Daoy (cell line): ENCODE results near the gene HOXB2. TPM values are rescaled to one million over a fixed set of nuclear protein-coding genes. Genes with fewer than 3 reads are reported as not detected.

ENCODE experiments used
- DNase-seq: peaks from one replicate; pipeline ENCODE4 v3.0.0-alpha.2; 2015; ENCODE audit warnings: low read depth
- total RNA-seq: library from RNA; depleted of rRNA; stranded (reverse); fragments of >200 nt; shearing (Covaris generic); gene quantifications from 2 replicates; pipeline ENCODE4 v1.2.3, GENCODE V29; 2014

HOXB2 gene
- total RNA-seq, 1 experiment from 2014 or later: 15.9 TPM

DNA sequence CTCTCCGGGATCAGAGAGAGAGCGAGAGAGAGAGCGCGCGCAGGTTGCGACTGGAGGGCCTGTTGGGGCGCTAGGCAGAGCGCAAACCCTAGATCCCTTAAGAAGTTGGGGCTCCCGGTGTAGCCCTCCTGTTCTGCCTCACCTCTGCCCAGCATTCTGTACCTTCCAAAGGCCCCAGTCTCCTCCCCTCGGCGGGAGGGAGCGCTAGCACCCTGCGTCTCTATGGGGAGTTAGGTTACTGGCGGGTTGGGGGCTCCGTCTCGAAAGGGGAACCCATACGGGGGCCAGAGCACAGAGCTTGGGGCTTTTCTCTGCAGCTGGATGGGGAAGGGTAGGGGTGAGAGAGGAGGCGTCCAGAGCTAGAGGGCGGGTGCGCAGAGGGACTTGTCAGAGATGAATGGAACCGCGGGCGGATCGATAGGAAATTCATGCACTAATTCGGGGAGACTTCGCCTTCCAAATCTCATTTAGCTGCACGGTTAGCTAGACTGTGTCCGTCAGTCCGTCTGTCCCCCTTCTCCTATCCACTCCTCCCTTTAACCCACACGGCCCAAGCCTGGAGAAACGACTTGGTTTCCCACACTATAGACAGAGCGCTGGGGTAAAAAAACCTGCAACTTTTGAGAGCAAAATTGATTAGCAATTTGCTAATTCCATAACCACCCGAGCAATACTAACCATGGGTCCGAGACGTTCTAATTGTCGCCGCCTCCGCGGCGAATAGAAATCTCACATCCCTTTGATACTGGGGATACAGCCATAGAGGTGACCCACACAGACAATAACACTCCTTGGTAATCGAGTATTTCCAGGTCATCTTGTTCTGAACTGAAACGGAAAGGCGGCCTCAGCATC lies 33.9 kb upstream of the HOXB2 start:
- DNase-seq: no peak

DNA sequence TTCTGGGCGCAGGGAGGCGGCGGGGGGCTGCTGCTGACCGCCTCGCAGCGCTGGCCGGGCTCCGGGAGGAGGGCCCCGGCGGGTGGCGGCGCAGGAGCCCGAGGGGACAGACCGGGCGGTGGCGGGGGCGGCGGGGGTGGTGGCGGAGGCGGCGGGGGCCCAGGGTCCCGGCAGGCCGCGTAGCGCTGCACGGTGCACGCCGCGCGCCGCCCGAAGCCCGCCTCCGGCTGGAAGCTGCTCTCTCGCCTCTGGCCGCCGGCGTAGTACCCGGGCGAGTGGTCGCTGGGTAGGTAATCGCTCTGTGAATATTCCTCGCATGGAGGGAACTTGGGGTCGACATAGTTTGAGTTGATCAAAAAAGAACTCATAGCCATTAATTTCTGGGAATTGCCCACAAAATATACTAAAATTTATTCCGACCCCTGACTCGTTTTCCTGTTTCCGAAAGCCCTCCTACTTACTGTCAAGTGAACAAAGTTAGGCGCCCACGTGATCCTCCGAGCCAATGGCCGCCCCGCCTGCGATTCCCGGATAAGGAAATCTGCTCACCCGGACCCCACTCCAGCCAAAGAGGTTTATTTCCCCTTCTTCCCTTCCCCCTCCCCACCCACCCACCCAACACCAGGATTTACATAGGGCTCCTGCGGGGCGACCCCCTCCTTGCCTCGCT lies 33.2 kb upstream of the HOXB2 start, which contains the start of gene HOXB4:
TSS of gene HOXB4 (minus strand) at position 405 of the 670 bp plus-strand sequence. CDS start at position 374, 31 bp downstream.
- DNase-seq: peak; percentile 75

DNA sequence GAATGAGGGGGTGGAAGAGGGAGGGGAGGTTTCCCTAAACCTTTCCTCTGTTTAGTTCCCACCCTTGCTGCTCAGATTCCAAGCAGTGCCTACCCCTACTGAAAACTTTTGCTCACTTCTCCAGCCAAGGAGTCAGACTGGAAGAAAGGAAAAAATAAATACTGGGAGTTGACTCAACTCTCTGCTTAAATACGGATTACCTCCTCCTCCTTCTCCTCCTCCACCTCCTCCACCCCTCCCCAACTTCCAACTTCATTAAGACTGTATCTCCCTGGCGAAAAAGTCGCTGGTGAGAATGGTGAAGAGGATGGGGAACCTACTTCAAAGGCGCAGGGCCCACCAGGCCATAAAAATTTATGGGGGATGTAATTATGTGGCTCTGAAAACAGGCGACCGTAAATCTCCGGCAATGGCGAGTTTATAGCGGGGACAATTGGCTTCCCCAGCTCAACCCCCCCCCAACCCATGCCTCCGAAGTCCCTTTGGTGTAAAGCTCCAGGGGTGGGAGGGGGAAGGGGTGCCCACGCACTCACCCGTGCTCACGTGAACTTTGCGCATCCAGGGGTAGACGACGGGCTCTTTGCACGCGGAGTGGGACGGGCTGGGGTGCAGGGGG lies 32.5 kb upstream of the HOXB2 start:
- DNase-seq: no peak

DNA sequence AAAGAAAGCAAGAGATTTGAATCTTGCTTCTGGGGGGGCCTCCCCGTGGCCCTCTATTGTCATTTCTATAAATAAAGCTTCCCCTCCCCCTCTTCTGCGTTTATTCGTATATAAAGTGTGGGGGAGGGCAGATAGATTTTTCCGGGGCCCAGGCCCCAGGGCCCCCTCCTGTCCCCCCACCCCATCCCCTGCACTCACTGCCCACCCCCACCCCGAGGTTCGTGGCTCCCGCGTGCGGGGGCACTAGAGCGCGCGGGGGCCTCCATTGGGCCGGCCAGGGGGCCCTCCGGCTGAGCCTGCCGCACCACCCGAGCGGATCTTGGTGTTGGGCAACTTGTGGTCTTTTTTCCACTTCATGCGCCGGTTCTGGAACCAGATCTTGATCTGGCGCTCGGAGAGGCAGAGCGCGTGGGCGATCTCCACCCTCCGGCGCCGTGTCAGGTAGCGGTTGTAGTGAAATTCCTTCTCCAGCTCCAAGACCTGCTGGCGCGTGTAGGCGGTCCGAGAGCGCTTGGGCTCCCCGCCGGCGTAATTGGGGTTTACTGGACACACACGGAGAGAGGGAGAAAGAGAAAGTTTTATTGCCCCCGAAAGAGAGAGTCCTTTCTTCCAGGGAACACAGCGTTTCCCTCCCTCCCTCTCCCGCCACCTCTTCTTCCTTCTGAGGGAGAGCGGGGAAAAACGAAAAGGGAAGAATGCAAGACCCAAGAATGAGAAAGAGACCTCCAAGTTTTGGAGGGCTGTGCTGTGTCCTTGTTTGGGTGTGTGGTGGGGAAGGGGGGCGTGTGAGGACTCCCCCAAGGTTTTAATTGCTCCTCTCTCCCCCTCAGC lies 31.8 kb upstream of the HOXB2 start:
- peak; percentile 57 for DNase-seq

DNA sequence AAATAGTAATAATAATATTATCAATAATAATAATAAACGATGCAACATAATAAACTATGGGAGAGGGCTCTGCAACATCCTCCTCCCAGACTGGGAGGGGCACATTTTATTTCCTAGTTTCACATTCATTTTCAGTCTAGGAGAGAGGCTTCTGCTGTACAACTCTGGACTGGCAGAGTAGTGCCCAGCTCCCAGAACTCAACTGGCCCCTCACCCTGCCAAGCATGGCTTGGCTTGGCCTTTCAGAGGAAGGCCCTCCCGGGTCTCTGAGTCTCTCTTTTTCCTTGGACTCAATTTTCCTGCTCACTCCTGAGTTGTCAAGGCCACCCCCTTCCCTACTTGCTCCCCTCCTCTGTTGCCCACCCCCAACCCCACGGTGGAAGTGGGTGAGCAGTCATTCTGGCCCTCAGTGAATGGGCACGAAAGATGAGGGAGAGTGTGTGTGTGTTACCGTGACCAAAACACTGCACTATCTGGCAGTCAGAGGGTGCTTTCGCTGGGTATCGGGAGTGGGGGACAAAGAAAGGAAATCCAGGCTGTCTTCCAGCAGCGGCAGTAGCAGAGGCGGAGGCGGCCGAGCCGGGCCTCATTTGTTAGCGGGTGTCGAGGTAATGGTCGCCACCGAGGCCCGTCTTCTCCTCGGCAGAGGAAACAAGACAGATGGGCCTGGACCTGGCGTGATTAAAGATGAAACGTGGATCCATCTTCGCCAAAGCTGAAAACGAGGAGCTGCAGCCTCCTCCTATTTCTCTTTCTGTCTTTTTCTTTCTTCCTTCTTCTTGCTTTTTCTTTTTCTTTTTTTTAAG lies 31.0 kb upstream of the HOXB2 start:
- DNase-seq: no peak

- DNase-seq: no peak
These were observed 30.2 kb upstream of the HOXB2 start for GRCh38 chr17:48575066-48575582.

DNA sequence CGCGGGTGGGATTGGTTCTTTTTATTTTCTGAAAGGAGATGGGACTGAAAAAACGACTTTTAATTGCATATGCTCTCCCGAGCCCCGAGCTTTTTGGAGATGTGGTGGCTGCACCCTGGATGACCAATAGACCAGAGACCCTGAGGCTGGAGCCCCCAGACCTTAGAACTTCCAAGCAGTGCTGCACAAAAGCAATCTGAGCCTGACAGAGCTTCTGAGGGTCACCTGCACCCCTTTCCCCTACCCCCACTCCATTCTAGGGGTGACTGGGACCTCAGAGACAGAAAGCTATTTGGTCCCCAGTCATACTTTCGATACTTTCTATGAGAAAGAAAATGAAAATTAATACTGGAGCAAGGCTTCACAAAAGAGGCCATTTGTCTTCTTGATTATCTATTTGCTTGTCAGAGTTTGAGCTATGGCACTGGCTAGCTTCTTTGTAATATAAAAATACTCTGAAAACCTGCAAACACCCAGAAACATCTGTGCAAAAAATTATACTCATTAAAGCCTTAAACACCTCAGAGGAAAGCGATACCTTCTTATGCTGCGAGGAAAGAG lies 29.7 kb upstream of the HOXB2 start:
- no peak for DNase-seq

DNA sequence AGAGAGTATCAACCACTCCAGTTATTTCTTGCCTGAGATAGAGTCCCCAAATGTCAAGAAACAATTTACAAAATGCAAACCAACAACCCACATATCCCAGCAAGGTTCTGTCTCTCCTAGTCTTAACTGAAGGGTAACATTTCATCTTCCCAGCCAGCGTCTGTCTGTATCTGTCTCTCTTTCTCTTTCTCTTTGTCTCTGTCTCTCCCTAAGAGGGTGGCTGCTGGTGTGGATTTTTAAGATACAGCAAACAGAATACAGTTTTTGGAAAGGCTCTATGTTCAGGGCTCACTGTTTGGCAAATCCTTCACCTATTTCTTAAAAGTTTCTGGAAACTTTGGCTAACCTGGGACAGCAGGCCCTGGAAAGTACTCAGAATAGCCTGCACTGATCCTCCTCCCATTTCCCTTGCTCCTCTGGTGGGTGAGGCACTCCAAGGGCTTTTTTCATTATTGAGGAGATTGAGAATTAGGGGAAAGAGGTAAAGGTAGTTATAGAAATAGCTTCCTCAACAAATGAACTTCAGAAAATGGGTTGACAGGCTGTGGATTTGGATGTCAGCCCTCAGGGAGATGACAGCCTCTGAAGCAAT lies 27.0 kb upstream of the HOXB2 start:
- DNase-seq: no peak

- DNase-seq: no peak
These were observed 26.3 kb upstream of the HOXB2 start for GRCh38 chr17:48571024-48571818.

- no peak for DNase-seq
These were observed 25.6 kb upstream of the HOXB2 start for GRCh38 chr17:48570325-48571023.

DNA sequence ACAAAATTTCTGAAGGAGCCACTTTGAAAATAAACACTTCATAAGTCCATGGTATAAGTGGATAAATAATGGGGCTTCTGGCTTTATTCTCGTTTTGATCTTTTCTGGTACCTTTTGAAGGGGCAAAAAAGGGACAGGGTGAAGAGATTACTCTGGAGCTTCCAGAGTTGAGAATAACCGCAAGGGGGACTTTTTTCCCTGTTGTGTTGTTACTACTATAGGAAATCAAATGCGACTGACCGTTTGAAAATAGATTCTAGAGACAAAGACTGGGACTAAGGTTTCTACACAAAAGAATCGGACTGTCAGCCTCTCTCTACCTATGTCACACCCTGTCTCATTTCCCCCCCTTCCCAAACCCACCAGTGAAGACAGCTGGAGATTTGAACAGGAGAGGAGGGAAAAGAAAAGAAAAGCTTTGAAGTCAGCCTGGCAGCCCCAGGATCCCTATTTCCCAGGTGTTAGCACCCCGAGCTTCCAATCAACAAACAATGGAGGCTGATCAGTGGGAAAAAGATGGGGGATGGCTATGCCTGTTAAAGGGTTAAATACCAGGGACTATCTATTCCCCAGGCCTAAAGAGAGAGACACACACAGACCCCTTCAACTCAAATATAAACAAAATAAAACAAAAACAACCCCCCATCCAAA lies 24.9 kb upstream of the HOXB2 start:
- DNase-seq: no peak

GRCh38 chr17:48569240-48569582 lies 24.3 kb upstream of the HOXB2 start:
- no peak for DNase-seq

GRCh38 chr17:48568499-48569239 lies 23.8 kb upstream of the HOXB2 start:
- DNase-seq: no peak

GRCh38 chr17:48567646-48568354 lies 22.9 kb upstream of the HOXB2 start:
- DNase-seq: no peak

DNA sequence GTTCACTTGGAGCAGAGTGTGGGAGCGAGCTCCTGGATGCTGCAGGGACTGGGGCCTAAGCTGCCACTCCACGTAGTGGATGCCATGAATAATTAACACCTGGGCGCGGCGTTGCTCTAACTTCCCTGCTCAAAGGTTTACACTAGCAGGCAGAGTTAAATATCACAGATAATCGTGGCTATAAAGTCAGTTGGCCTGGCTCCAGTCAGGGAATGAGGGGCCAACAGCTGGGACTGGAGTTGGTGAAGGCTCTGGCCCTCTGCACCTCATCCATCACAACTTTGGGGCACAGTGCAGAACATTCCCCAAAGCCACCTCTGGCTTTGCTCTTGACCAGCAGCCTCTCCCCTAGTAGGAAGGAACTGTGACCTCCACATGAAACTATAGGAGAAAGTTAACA lies 22.3 kb upstream of the HOXB2 start:
- no peak for DNase-seq

GRCh38 chr17:48566717-48567116 lies 21.8 kb upstream of the HOXB2 start:
- DNase-seq: no peak
